OCI-LY3 (cell line): ENCODE measurements around the gene DSG2.

Experiments used
- H2AFZ ChIP-seq: fragments of 200-600, 300-600 bp; shearing (Covaris generic); 2 replicates; pipeline ENCODE4 v1.6.0; 2014; ENCODE audit warnings: antibody characterized with exemption, low read depth, low read length
- H3K27ac ChIP-seq: fragments of 200-600, 300-600 bp; sonication (generic); 2 replicates; pipeline ENCODE4 v1.5.1; 2014; ENCODE audit warnings: mild to moderate bottlenecking, low read length, moderate library complexity, mixed read lengths
- H3K27me3 ChIP-seq: fragments of 200-600, 300-600 bp; sonication (generic); 2 replicates; pipeline ENCODE4 v1.6.1; 2014; ENCODE audit warnings: low read depth, low read length, mixed read lengths
- H3K36me3 ChIP-seq: fragments of 200-600, 300-600 bp; sonication (generic); replicated peaks from 2 replicates; pipeline ENCODE3; 2014; ENCODE audit warnings: low read depth, low read length, mixed read lengths
- H3K4me1 ChIP-seq: fragments of 300-600, 200-600 bp; sonication (generic); 2 replicates; pipeline ENCODE4 v1.6.1; 2014; ENCODE audit warnings: low read length, mixed read lengths
- H3K4me2 ChIP-seq: fragments of 200-600, 300-600 bp; sonication (generic); 2 replicates; pipeline ENCODE4 v1.6.1; 2014; ENCODE audit warnings: low read length, mixed read lengths
- H3K4me3 ChIP-seq: fragments of 300-600, 200-600 bp; sonication (generic); 2 replicates; pipeline ENCODE4 v1.5.1; 2014; ENCODE audit warnings: antibody characterized with exemption, mild to moderate bottlenecking, low read length, moderate library complexity
- H3K79me2 ChIP-seq: fragments of 300-600, 200-600 bp; shearing (Covaris generic); 2 replicates; pipeline ENCODE4 v1.6.1; 2014; ENCODE audit warnings: mild to moderate bottlenecking, low read length, mixed read lengths
- H3K9ac ChIP-seq: fragments of 300-600, 200-600 bp; shearing (Covaris generic); 2 replicates; pipeline ENCODE4 v1.6.0; 2014; ENCODE audit warnings: mild to moderate bottlenecking, low read length, moderate library complexity
- H3K9me3 ChIP-seq: fragments of 200-600, 300-600 bp; shearing (Covaris generic); 2 replicates; pipeline ENCODE4 v1.6.1; 2014; ENCODE audit warnings: low read length, mixed read lengths; ENCODE audit not compliant: insufficient read depth
- H4K20me1 ChIP-seq: fragments of 200-600, 300-600 bp; sonication (generic); 2 replicates; pipeline ENCODE4 v1.6.1; 2016; ENCODE audit warnings: low read length, mixed read lengths; ENCODE audit not compliant: insufficient read depth
- EZH2phosphoT487 ChIP-seq: fragments of 200-600 bp; shearing (Covaris generic); IDR thresholded peaks from 2 replicates; pipeline ENCODE4 v1.6.1; 2018; ENCODE audit warnings: antibody characterized with exemption, mixed run types, low read depth
- TF ChIP-seq, protein P1 (sequence below): fragments of 200-600, 300-600 bp; sonication (generic); IDR thresholded peaks from 2 replicates; pipeline ENCODE4 v1.5.1; 2014; ENCODE audit warnings: antibody characterized with exemption, low read length, low read depth

The DSG2 gene

DNA sequence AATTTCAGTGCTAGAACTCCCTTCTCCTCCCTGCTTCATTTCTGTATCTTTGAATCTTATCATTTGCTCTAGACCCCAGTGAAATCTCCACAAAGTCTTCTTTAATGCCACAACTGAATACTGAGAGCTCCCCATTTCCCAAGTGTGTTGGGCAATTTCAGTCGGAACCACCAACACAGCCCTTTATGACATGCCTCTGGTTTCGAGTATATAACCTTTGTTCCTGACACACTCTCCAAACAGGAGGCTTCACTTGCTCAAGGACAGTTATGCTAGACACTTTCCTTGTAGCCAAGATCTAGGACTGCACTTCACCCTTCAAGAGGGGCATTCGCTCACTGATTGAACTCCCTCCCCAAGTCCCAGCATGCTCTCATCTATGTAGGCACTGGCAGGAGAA is 75.1 kb downstream of the DSG2 start:
- Histone ChIP-seq H3K9me3 (no peaks in the 10 kb centered on the region), H3K27me3 (no peaks in the 10 kb centered on the region), H3K79me2 (no peaks in the 10 kb centered on the region), H3K4me1 (peaks cover 12% of the 10 kb centered on the region), H3K9ac (no peak overlapping the region), H3K4me3 (no peak overlapping the region), H3K36me3 (no peaks in the 10 kb centered on the region), H2AFZ (no peak overlapping the region), H3K27ac (no peak overlapping the region), H4K20me1 (no peaks in the 10 kb centered on the region), H3K4me2 (no peak overlapping the region)
- TF ChIP-seq, protein P1, sequence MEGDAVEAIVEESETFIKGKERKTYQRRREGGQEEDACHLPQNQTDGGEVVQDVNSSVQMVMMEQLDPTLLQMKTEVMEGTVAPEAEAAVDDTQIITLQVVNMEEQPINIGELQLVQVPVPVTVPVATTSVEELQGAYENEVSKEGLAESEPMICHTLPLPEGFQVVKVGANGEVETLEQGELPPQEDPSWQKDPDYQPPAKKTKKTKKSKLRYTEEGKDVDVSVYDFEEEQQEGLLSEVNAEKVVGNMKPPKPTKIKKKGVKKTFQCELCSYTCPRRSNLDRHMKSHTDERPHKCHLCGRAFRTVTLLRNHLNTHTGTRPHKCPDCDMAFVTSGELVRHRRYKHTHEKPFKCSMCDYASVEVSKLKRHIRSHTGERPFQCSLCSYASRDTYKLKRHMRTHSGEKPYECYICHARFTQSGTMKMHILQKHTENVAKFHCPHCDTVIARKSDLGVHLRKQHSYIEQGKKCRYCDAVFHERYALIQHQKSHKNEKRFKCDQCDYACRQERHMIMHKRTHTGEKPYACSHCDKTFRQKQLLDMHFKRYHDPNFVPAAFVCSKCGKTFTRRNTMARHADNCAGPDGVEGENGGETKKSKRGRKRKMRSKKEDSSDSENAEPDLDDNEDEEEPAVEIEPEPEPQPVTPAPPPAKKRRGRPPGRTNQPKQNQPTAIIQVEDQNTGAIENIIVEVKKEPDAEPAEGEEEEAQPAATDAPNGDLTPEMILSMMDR, result no peak
- no peak for TF ChIP-seq EZH2phosphoT487

DNA sequence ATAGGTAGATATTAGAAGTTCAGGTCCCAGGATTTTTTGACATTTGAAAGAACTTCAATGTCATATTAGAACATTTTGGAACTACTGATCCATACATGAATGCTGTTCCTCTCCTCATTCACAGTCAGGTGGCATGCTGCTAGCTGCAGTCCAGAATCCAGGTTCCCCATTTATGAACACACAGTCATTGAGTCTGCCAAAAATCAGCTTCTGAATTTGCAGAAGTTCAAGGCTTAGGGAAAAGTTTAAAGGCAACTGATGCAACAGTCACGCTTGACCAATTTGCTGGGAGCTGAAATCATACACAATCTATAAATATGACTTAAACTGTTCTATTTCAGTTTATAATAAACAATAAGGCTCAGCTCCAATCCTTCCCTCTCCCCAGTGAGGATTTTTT is 76.4 kb downstream of the DSG2 start:
- no peak overlapping the region for H3K4me2 ChIP-seq
- H3K36me3 ChIP-seq, result no peaks in the 10 kb centered on the region
- peaks cover 12% of the 10 kb centered on the region for H3K4me1 ChIP-seq
- no peaks in the 10 kb centered on the region for H3K27me3 ChIP-seq
- no peaks in the 10 kb centered on the region for H3K9me3 ChIP-seq
- no peaks in the 10 kb centered on the region for H3K79me2 ChIP-seq
- no peak overlapping the region for H3K9ac ChIP-seq
- H3K27ac ChIP-seq, result no peak overlapping the region
- H4K20me1 ChIP-seq, result no peaks in the 10 kb centered on the region
- TF ChIP-seq EZH2phosphoT487, result no peak
- TF ChIP-seq, protein P1, result no peak
- H2AFZ ChIP-seq, result no peak overlapping the region
- no peak overlapping the region for H3K4me3 ChIP-seq

DNA sequence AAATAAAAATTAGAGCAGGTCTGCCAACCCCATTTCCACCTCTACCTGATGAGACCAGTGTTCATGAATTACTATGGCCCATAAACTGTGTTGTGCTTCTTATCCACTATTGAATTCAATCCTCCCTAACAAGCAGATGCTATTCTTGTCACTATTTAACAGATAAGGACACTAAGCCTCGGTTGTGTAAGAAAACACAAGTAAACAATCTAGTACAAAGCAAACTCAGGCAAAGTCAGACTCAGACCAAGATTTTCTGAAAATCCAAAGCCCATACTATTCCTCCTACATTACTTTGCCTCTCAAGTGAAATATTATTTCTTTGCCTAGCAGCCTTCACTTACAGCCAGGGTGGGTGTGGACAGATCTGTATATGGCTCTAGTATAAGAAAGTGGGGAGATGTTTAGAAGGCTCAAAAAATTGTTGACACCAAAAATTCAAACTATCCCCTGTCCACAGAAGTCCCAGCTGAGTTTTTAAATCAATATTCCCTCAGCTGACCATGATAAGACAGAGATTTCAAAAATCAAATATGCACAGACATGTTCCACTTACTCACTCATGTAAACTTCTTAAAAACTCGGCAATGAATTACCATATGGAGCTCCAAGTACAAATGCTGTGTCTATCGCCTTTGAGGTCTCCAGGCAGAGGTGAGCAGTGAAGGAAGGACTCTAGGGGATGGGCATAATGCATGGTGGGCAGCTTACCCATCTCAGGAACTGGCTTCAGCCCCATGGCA is 77.7 kb downstream of the DSG2 start:
- Histone ChIP-seq H3K4me3 (no peak overlapping the region), H3K36me3 (no peaks in the 10 kb centered on the region), H3K79me2 (no peaks in the 10 kb centered on the region), H3K4me1 (peaks cover 12% of the 10 kb centered on the region), H3K27me3 (no peaks in the 10 kb centered on the region), H3K9ac (no peak overlapping the region), H3K9me3 (no peaks in the 10 kb centered on the region), H3K27ac (no peak overlapping the region), H3K4me2 (no peak overlapping the region), H4K20me1 (no peaks in the 10 kb centered on the region), H2AFZ (no peak overlapping the region)
- TF ChIP-seq, protein P1, result no peak
- TF ChIP-seq EZH2phosphoT487, result no peak

DNA sequence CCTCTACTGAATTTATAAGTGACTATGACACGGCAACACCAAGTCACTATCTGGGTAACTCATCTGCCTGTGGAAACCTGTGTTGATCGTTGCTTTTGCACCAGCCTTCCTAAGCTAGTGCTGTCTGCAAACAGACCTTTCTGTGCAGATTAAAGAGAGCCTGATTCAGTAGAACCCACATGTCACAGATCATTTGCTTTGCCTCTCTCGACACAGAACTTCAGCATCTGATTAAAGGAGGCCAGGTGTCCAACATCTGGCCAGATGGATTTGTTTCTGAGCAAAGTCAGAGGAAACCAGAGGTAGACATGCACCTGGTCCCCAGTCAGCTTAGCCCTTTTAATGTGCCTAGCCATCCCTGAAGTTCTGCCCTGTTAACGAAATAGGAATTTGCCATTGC is 78.7 kb downstream of the DSG2 start:
- H3K4me2 ChIP-seq, result no peak overlapping the region
- H2AFZ ChIP-seq, result no peak overlapping the region
- TF ChIP-seq EZH2phosphoT487, result no peak
- TF ChIP-seq, protein P1, result no peak

More for the DNA sequence above, 78.7 kb downstream of the DSG2 start:
- Histone ChIP-seq H3K4me3 (no peak overlapping the region), H3K27ac (no peak overlapping the region), H3K9me3 (no peaks in the 10 kb centered on the region), H3K79me2 (no peaks in the 10 kb centered on the region), H3K27me3 (no peaks in the 10 kb centered on the region), H3K4me1 (peaks cover 12% of the 10 kb centered on the region), H4K20me1 (no peaks in the 10 kb centered on the region), H3K9ac (no peak overlapping the region), H3K36me3 (no peaks in the 10 kb centered on the region)
